ENCODE results near the gene ZNF487.
A peak's percentile ranks its signal among the peaks of the same experiment; 100 is the strongest.

ZNF487 gene

GRCh38 chr10:43407148-43407575, 29.7 kb upstream of the ZNF487 start:
- Histone ChIP-seq H3K27me3 (ENCODE audit: insufficient read depth, poor library complexity, severe bottlenecking) (no peaks in the 10 kb centered on the region), H3K27ac (replicated peaks) (peak overlapping the region; percentile 99), H3K4me3 (replicated peaks; ENCODE audit: insufficient read depth, low read length) (peak overlapping the region; percentile 71)
- peak in 1 of 2 experiments; percentile 43 for DNase-seq (ENCODE audit: low read depth in 1 of 2, low spot score in 1 of 2)
- TF ChIP-seq, protein P1, sequence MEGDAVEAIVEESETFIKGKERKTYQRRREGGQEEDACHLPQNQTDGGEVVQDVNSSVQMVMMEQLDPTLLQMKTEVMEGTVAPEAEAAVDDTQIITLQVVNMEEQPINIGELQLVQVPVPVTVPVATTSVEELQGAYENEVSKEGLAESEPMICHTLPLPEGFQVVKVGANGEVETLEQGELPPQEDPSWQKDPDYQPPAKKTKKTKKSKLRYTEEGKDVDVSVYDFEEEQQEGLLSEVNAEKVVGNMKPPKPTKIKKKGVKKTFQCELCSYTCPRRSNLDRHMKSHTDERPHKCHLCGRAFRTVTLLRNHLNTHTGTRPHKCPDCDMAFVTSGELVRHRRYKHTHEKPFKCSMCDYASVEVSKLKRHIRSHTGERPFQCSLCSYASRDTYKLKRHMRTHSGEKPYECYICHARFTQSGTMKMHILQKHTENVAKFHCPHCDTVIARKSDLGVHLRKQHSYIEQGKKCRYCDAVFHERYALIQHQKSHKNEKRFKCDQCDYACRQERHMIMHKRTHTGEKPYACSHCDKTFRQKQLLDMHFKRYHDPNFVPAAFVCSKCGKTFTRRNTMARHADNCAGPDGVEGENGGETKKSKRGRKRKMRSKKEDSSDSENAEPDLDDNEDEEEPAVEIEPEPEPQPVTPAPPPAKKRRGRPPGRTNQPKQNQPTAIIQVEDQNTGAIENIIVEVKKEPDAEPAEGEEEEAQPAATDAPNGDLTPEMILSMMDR (IDR thresholded peaks at IDR 0.05; ENCODE audit: insufficient read depth, low read length) = no peak
- TF ChIP-seq POLR2AphosphoS5 (IDR thresholded peaks at IDR 0.05; ENCODE audit: low read depth) = no peak
- no peak for TF ChIP-seq REST (IDR thresholded peaks at IDR 0.05; ENCODE audit: insufficient replicate concordance, low read depth)
- TF ChIP-seq SPI1 (IDR thresholded peaks at IDR 0.05; ENCODE audit: borderline replicate concordance, low read depth) = no peak
- no peak for TF ChIP-seq GABPA (IDR thresholded peaks at IDR 0.05; ENCODE audit: low read depth)

- H3K27me3 ChIP-seq (ENCODE audit: insufficient read depth, poor library complexity, severe bottlenecking) = no peaks in the 10 kb centered on the region
- DNase-seq (ENCODE audit: low read depth in 1 of 2, low spot score in 1 of 2) = peak; percentile 88 to 94
- peak overlapping the region; percentile 71 for H3K4me3 ChIP-seq (replicated peaks; ENCODE audit: insufficient read depth, low read length)
- H3K27ac ChIP-seq (replicated peaks) = peak overlapping the region; percentile 99
- TF ChIP-seq POLR2AphosphoS5 (IDR thresholded peaks at IDR 0.05; ENCODE audit: low read depth) = peak; percentile 86
- peak; percentile 61 for TF ChIP-seq REST (IDR thresholded peaks at IDR 0.05; ENCODE audit: insufficient replicate concordance, low read depth)
- TF ChIP-seq, protein P1 (IDR thresholded peaks at IDR 0.05; ENCODE audit: insufficient read depth, low read length) = no peak
- TF ChIP-seq GABPA (IDR thresholded peaks at IDR 0.05; ENCODE audit: low read depth) = no peak; the same call in 1 of the 2 replicates
- TF ChIP-seq SPI1 (IDR thresholded peaks at IDR 0.05; ENCODE audit: borderline replicate concordance, low read depth) = no peak
Measured at GRCh38 chr10:43407576-43408330, 29.2 kb upstream of the ZNF487 start.

GRCh38 chr10:43408331-43408709, 28.6 kb upstream of the ZNF487 start:
- no peak for DNase-seq (ENCODE audit: low read depth in 1 of 2, low spot score in 1 of 2)
- no peak for TF ChIP-seq REST (IDR thresholded peaks at IDR 0.05; ENCODE audit: insufficient replicate concordance, low read depth)
- no peak for TF ChIP-seq SPI1 (IDR thresholded peaks at IDR 0.05; ENCODE audit: borderline replicate concordance, low read depth)
- peak; percentile 7; the same call in 1 of the 2 replicates for TF ChIP-seq POLR2AphosphoS5 (IDR thresholded peaks at IDR 0.05; ENCODE audit: low read depth)
- peak overlapping the region; percentile 71 for H3K4me3 ChIP-seq (replicated peaks; ENCODE audit: insufficient read depth, low read length)
- H3K27ac ChIP-seq (replicated peaks) = peak overlapping the region; percentile 99
- H3K27me3 ChIP-seq (ENCODE audit: insufficient read depth, poor library complexity, severe bottlenecking) = no peaks in the 10 kb centered on the region
